ENCODE measurements around the gene EPS15. TPM values are rescaled to one million over a fixed set of nuclear protein-coding genes. Genes with fewer than 3 reads are reported as not detected.
A peak's percentile ranks its signal among the peaks of the same experiment; 100 is the strongest.

EPS15 gene
- total and polyA plus RNA-seq, 9 of the 15 experiments (the other 6 are each of a cell fraction or from before 2014, with no cell fraction given) = 23.1 to 69.0 (median 41.7) TPM

DNA sequence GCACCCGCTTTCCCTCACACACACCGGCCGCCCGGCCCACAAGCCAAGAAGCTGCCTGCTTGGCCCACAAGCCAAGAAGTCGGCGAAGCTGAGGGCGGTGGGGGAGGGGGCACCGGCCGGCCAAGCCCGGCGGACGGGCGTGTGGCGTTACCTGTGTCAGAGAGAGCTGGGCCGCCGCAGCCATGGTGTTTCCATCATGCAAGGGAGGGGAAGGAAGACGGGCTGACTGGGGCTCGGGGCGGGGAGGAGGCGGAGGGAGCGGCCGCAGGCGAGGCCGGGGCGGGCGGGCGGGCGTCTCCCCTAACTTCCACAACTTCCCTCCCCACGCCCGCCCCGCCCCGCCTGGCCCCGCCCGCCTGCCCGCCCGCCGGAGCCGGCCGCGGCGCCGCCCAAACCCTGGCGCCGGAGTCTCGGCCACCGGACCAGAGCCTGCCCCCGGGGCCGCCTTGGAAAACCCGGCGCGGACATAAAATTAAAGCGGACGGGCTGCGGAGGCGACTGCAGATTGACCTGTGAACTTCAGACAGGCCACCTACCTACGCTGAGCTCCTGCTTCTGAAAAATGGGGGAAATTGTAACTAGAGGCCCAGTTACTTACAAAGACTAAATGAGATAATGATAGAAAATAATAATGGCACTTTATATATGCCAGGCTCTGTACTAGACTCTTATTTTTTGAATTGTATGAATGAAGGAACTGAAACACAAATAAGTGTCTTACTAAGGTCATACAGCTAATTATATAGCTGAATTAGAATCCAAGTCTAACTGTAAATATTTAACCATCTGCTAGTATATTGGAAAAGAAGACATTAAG lies at the start of gene EPS15 (continued):
- TF ChIP-seq ZNF384 (IDR thresholded peaks at IDR 0.05; ENCODE audit: low read depth, low read length) (no peak), MED1 (CRISPR knock-in tag; IDR thresholded peaks at IDR 0.05; ENCODE audit: borderline replicate concordance) (no peak), TGIF2 (CRISPR knock-in tag; IDR thresholded peaks at IDR 0.05) (no peak), RNF2 (IDR thresholded peaks at IDR 0.05) (peak; percentile 68; the same call in 1 of the 2 replicates), OTX1 (CRISPR knock-in tag; IDR thresholded peaks at IDR 0.05) (peak; percentile 77; the same call in 1 of the 2 replicates), AFF4 (CRISPR knock-in tag; IDR thresholded peaks at IDR 0.05) (no peak; the same call in 1 of the 2 replicates), SRF (CRISPR knock-in tag; IDR thresholded peaks at IDR 0.05) (peak; percentile 19 to 43; a peak in 1 of 4 replicates), SRSF7 (optimal IDR thresholded peaks at IDR 0.05; ENCODE audit: low read depth, low read length) (no peak), ZNF217 (CRISPR knock-in tag; IDR thresholded peaks at IDR 0.05) (no peak), CHD1 (IDR thresholded peaks at IDR 0.05; ENCODE audit: low read length) (no peak), POLR2B (IDR thresholded peaks at IDR 0.05; ENCODE audit: low read depth, partially characterized antibody) (peak; percentile 75), HMGXB4 (CRISPR knock-in tag; IDR thresholded peaks at IDR 0.05) (no peak), RCOR1 (IDR thresholded peaks at IDR 0.05; ENCODE audit: borderline replicate concordance in 1 of 2, low read depth in 2 of 2, low read length in 2 of 2) (peak; percentile 48 to 90; a peak in 3 of 4 replicates), ZNF589 (CRISPR knock-in tag; IDR thresholded peaks at IDR 0.05; ENCODE audit: low read depth) (no peak), ZNF778 (CRISPR knock-in tag; IDR thresholded peaks at IDR 0.05) (no peak)
- TF ChIP-seq, protein P1, sequence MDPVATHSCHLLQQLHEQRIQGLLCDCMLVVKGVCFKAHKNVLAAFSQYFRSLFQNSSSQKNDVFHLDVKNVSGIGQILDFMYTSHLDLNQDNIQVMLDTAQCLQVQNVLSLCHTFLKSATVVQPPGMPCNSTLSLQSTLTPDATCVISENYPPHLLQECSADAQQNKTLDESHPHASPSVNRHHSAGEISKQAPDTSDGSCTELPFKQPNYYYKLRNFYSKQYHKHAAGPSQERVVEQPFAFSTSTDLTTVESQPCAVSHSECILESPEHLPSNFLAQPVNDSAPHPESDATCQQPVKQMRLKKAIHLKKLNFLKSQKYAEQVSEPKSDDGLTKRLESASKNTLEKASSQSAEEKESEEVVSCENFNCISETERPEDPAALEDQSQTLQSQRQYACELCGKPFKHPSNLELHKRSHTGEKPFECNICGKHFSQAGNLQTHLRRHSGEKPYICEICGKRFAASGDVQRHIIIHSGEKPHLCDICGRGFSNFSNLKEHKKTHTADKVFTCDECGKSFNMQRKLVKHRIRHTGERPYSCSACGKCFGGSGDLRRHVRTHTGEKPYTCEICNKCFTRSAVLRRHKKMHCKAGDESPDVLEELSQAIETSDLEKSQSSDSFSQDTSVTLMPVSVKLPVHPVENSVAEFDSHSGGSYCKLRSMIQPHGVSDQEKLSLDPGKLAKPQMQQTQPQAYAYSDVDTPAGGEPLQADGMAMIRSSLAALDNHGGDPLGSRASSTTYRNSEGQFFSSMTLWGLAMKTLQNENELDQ (CRISPR knock-in tag; IDR thresholded peaks at IDR 0.05; ENCODE audit: borderline replicate concordance) = no peak
- TF ChIP-seq, protein P2, sequence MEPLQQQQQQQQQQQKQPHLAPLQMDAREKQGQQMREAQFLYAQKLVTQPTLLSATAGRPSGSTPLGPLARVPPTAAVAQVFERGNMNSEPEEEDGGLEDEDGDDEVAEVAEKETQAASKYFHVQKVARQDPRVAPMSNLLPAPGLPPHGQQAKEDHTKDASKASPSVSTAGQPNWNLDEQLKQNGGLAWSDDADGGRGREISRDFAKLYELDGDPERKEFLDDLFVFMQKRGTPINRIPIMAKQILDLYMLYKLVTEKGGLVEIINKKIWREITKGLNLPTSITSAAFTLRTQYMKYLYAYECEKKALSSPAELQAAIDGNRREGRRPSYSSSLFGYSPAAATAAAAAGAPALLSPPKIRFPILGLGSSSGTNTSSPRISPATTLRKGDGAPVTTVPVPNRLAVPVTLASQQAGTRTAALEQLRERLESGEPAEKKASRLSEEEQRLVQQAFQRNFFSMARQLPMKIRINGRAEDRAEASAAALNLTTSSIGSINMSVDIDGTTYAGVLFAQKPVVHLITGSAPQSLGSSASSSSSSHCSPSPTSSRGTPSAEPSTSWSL (CRISPR knock-in tag; IDR thresholded peaks at IDR 0.05; ENCODE audit: borderline replicate concordance) = 0 out of 2 replicates have a peak, but pooled peaks have one; percentile 84

Data from K562 (cell line).